ENCODE results near the gene TMEM63A. TPM values are rescaled to one million over a fixed set of nuclear protein-coding genes. Genes with fewer than 3 reads are reported as not detected.
A peak's percentile ranks its signal among the peaks of the same experiment; 100 is the strongest.
"Not testable (repeated sequence)": the region's sequence is repeated elsewhere in the genome, so short reads cannot be mapped to it uniquely, and the experiment has no call there.

Gene TMEM63A
- total RNA-seq, 1 experiment from 2014 or later: 7.8 TPM

GRCh38 chr1:225845571-225846259, 36.5 kb downstream of the TMEM63A start:
- DNase-seq (ENCODE audit: low spot score): peak; percentile 75

- DNase-seq (ENCODE audit: low spot score): no peak
Measured at GRCh38 chr1:225845097-225845496, 37.1 kb downstream of the TMEM63A start.

DNA sequence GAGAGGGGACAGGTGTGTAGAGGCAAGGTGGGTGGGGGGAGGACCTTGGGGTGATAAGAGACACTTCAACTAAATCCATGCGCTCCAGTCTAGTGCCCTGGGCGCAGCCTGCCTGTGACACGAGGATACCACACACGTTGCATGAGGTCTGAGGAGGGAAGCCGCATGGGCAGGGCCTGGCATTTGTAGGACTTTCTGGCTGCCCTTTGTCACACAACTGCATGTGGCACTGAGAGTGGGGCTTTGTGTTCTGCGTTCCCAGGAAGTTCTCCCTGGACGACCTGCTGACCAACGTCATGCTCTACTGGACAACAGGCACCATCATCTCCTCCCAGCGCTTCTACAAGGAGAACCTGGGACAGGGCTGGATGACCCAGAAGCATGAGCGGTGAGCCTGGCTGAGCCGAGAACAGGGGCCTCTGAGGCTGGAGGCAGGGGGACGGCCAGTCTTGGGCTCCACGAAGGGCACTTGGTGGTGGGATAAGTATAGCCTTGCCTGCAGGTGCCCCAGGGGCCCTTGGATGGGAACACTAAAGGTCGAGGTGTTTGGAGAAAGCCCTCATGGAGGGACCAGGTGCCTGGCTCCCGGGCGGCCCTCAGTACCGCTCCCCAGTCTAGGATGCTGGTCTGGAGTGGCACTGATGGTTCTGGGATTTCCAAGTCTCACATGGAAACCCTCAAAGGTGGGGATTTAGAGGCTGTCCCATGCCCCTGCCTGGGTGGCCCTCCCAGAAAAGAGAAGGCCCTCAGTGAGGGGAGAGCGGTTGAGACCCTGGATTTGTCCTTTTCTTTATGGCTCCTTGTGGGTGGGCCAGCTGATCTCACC, 37.7 kb downstream of the TMEM63A start:
- DNase-seq (ENCODE audit: low spot score): no peak

- no peak for DNase-seq (ENCODE audit: low spot score)
Measured at GRCh38 chr1:225843426-225843795, 38.8 kb downstream of the TMEM63A start.

DNA sequence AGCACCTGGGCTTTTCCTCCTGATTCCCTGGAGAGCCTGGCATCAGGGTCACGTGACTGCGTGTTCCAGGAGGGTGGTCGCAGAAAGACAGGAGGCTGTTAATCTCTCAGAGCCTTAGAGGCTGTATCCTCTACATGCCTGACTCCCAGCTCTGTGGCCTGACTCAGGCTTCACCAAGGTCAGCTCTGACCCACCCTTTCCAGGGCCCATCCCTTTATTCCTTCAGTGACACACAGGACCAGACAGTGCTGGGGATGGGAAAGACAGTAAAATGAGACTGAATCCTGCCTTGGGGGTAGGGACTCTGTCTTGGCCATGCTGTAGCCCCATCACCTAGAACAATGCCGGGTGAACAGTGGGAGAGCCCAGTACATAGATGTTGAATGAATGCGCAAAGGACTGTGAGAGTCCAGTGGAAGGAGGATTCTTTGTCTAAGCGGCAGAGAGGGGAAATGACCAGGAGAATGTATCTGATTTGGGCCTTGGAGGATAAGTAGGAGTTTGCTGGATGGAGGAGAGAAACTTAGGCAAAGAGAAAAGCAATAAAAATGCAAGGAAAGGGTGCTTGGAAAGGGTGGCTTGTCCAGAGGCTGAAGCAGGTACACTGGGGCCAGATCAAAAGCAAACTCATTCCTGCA, 39.3 kb downstream of the TMEM63A start:
- no peak for DNase-seq (ENCODE audit: low spot score)

DNA sequence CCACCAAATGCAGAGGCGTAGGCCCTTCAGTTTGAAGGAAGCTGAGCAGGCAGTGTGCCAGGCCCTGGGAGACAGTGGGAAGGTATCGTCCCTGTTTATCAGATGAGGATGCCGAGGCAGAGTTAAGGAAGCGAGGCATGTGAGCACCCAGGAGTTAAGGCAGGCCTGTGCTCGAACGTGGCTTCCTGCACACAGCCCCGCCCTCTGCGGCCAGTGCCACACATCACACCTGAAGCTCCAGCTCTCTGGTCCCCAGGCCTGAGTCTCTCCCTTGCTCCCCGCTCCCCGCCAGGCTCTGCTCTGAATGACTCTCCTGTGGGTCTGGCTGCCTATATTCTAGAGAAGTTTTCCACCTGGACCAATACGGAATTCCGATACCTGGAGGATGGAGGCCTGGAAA, 40.1 kb downstream of the TMEM63A start:
- DNase-seq (ENCODE audit: low spot score): no peak

GRCh38 chr1:225840713-225841112, 41.5 kb downstream of the TMEM63A start:
- no peak for DNase-seq (ENCODE audit: low spot score)

DNA sequence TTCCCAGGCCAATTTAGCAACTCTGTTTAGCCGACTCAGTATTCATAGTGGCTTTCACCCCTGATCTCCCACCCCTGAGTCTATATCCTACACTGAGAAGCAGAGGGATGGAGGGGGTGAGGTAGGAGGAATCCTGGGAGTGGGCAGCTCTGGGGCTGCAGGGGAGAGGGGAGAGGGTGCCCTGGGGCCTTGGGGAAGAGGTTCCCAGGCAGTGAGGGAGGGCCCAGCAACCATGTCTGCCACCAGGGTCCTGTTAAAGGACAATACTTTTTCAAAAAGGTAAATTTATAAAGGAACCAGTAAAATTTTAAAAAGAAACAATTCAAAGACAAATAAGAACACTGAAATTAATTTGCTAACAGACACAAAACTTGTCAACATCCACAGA, 42.0 kb downstream of the TMEM63A start:
- no peak for DNase-seq (ENCODE audit: low spot score)

GRCh38 chr1:225838793-225839192, 43.4 kb downstream of the TMEM63A start:
- no peak for DNase-seq (ENCODE audit: low spot score)

GRCh38 chr1:225836296-225836695, 45.9 kb downstream of the TMEM63A start:
- DNase-seq (ENCODE audit: low spot score): not testable (repeated sequence)

DNA sequence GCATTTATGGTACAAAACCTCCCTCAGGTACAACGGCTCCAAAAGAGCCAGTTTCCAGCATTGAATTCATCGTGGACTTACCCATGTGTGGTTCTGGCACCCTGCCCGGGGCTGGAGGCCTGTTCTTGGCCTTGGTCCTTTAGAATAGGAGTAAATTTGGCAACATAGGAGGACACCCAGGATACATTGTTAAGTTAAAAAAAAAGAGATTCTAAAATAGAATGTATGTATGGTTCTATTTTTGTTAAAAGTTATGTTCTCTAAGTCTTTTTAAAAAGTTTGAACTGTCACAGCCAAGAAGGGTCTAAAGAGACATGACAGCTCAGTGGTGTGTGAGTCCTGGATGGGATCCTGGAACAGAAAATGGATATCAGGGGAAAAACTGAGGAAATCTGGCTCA, 46.3 kb downstream of the TMEM63A start:
- no peak for DNase-seq (ENCODE audit: low spot score)

DNA sequence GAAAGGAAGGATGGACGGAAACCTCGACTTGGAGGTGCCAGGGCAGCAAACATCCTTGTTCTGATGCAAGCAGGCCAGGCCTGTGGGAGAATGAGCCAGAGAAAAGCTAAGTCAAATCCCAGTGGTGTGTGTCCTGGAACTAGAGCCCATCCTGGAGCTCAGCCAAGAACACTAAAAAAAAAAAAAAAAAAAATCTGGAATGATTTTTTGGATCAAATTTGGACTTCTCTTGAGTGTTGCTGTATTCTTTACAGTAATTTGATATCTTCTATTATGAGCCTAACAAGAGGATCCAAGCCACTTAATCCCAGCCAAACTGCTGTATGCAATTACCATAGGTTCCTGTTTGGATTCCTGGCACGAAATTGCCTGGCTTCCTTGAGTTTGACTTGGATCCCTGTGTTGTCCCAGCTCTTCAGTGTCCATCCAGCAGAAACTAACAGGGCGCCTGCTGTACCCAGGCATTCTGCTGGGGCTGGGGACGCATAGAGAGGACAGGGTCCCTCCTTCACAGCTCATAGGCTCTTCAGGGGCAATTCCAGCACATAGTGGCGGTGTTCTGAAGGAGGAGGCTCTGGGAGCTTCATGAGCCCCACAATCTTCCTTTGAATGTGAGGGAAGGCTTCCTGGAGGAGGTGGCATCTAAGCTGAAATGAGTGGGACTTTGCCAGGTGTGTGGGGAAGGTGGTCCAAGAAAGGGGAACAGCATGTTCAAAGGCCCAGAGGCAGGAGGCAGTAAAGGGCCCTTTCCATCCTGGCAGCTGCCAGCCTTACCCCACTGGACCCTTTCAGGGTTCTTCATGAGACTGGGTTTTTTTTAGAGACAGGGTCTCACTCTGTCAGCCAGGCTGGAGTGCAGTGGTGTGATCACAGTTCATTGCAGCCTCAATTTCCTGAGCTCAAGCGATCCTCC, 47.5 kb downstream of the TMEM63A start:
- DNase-seq (ENCODE audit: low spot score): no peak

GRCh38 chr1:225830841-225831240, 51.3 kb downstream of the TMEM63A start:
- DNase-seq (ENCODE audit: low spot score): no peak

DNA sequence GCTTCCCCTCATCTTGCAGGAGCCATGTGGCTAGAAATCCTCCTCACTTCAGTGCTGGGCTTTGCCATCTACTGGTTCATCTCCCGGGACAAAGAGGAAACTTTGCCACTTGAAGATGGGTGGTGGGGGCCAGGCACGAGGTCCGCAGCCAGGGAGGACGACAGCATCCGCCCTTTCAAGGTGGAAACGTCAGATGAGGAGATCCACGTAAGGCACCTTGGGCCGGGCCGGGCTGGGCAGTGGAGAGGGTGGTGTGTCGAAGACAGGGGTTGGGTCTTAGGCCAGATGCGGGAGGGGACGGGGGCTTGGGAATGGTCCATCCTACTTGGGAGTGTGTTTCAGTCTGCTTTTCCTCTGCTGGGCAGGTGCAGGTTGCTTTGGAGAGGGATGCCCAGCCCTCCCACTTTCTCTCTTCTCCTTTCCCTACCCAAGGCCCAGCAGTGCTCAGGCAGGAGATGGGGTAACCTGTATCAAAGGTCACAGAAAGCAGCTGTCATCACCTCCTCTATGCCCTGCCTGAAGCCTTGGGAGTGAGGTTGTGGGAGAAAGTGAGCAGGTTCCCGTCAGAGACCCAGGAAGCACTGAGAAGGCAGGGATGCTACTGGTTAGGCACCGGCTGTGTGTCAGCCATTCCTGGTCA, 53.4 kb downstream of the TMEM63A start:
- DNase-seq (ENCODE audit: low spot score): no peak

- no peak for DNase-seq (ENCODE audit: low spot score)
Measured at GRCh38 chr1:225827076-225827475, 55.1 kb downstream of the TMEM63A start.

- no peak for DNase-seq (ENCODE audit: low spot score)
Measured at GRCh38 chr1:225825607-225826007, 56.6 kb downstream of the TMEM63A start.

DNA sequence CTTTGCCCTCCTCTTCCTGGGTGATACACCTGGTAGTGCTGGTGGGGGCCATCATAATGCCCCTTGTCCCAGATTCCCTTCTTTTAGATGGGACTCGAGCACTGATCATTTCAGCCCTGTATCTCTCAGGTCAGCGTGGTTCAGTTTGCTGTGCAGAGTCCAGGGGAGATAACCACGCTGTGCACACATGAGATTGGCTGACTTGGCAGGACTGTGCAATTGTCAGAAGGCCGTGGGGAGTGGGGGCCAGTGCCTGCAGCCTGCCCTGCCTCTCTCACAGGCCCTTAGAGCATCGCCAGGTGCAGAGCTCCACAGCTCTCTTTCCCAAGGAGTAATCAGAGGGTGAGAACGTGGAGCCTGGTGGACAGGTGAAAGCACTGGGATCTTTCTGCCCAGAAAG, 57.1 kb downstream of the TMEM63A start:
- DNase-seq (ENCODE audit: low spot score): no peak

GRCh38 chr1:225824533-225824941, 57.6 kb downstream of the TMEM63A start:
- DNase-seq (ENCODE audit: low spot score): no peak

- DNase-seq (ENCODE audit: low spot score): no peak
Measured at GRCh38 chr1:225823811-225824261, 58.3 kb downstream of the TMEM63A start.

DNA sequence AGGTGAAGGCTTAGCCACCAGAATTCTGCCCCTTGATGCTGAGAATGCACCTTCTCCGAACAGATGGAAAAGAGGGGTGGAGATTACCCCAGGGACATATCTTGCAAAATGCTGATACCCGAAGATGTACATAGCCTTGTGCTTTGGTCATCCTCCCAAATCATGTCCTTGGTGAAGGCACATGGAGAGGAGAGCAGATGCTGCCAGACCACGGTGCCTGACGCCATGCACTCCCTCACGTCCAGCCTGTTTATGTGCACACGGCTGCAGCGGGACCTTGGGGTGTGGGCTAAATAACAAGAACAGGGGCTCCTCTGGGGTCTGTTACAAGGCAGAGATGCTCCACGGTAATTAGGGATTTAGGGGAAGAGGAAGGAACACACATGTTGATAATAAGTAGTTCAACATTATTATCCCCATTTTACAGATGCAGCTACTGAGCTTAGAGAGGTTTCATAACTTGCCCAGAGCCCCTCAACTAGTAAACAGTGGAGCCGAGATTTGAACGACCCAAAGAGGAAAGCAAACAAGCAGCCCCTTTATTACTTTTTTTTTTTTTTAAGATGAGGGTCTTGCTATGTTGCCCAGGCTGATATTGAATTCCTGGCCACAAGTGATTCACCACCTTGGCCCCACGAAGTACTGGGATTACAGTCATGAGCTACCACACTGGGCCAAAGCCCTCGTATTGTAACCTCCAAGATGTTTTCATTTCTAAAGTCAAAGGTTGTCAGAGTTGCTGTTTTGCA, 59.4 kb downstream of the TMEM63A start:
- no peak for DNase-seq (ENCODE audit: low spot score)
